GM21576 (cell line): ENCODE results near the gene MYL10.
"Not testable (repeated sequence)": the region's sequence is repeated elsewhere in the genome, so short reads cannot be mapped to it uniquely, and the experiment has no call there.

Experiments used
- ATAC-seq: cut with Tn5 transposase; IDR thresholded peaks from one replicate; pipeline ENCODE4 v1.9.1; 2021; ENCODE audit warnings: mild to moderate bottlenecking, moderate library complexity; ENCODE audit not compliant: unreplicated experiment

MYL10 gene

DNA sequence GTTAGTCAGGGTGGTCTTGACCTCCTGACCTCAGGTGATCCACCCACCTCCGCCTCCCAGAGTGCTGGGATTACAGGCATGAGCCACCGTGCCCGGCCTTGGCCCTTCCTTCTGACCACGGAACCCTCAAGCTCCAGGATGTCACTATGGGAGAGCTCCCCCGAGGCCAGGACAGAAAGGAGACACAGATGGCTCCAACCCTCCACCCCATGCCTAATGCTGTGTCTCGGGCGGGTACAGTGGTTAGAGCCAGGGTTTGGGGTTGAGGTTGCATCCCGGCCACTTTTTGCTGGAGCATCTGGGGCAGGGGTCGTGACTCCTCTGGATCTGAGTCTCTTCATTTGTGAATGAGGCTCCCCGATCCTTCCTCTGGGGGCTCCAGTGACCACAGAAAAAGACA, 8.1 kb downstream of the MYL10 start:
- no peak for ATAC-seq

DNA sequence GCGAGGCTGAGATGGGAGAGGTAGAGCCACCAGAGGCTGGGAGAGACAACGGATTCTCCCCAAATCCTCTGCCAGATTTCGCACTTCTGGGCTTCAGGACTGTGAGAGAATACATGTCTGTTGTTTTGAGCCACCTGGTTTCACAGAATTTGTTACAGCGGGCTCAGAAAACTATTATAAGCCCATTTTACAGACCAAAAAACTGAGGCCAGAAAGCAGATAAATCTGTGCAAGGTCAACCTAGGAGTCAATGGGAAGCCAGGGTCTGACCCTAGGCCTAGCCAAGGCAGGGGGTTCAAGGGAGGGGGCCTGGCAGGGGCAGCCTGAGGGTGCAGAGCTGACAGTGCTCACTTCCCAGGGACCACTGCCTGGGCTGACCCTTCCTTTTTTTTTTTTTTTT, 8.7 kb downstream of the MYL10 start:
- no peak for ATAC-seq

DNA sequence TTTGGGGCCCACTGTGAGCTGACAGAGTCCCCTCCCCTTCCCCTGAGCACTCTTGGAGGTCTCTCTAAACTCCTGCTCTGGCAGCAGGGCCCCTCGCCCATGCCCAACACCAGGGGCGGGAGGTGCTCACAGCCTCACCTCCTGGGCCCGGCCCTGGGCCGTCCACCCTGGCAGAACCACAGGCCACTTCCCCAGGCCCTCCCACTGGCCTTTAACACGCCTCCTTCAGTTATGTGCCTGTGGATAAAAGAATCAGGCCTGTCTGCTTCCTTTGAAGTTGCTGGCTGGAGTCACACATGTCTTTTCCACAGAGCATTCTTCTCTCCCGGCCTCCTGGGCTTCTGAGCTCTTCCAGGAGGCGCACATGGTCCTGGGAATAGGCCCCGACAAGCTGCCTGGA, 10.2 kb downstream of the MYL10 start:
- no peak for ATAC-seq

DNA sequence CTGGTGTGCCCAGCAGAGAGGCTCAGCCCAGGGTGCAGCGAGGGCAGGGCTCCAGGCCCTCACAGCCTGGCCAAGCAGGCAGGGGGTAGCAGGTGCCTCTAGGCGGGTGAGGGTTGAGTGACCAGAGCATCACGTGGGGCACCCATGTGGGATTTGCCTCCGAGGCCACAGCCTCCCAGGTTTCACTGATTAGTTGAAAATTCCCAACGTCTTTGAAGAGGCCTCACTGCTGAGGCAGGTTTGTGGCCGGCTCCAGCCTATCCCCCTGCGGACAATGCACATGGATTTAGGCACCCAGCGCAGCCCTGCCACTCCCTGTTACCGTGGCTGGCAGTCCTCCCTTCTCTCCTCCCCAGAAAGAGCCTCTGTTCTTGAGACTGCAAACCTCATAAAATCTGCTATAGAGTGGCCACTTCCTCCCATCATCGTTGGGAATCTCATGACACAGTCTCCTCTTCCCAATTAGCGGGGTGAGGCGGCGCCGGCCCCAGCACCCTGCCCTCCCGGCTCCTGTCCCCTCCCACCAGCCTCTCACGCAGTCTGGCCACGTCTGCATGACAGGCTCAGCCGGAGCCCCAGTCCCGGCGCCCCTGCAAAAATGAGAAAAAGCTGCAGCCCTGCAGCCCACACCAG, 10.8 kb downstream of the MYL10 start:
- no peak for ATAC-seq

DNA sequence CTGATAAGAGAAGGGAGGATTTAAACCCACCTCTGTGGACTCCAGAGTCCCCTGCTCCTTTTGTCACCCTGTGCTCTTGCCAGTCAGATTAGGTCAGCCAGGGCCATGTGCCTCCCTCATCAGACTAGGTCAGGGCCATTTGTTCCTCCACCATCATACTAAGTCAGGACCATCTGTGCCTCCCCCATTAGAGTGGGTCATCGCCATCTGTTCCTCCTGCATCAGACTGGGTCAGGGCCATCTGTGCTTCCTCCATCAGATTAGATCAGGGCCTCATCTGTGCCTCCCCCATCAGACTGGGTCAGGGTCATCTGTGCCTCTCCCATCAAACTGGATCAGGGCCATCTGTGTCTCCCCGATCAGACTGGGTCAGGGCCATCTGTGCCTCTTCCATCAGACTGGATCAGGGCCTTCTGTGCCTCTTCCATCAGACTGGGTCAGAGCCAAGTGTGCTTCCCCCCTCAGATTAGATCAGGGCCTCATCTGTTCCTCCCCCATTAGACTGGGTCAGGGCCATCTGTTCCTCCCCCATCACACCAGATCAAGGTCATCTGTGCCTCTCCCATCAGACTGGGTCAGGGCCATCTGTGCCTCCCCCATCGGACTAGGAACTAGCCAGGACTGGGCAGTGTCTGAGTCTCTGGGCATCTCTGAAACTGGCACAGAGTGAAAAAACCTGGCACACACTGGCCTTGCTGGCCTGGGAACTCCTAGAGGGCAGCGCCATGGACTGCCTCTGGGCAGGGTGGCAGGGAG, 11.5 kb downstream of the MYL10 start:
- no peak for ATAC-seq

DNA sequence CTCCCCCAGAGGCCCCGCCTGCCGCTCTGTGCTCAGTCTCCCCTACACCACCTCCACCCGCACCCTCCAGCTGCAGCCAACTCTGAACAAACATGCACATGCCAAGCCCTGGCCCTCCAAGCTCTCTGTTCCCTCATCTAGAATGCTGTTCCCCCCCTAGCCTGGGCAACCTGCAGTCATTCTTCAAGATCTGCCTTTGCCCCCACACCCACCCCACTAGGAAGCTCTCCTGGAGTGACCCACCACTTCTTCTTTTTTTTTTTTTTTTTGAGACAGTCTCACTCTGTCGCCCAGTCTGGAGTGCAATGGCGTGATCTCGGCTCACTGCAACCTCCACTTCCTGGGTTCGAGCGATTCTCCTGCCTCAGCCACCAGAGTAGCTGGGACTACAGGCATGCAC, 13.7 kb downstream of the MYL10 start:
- ATAC-seq: no peak

DNA sequence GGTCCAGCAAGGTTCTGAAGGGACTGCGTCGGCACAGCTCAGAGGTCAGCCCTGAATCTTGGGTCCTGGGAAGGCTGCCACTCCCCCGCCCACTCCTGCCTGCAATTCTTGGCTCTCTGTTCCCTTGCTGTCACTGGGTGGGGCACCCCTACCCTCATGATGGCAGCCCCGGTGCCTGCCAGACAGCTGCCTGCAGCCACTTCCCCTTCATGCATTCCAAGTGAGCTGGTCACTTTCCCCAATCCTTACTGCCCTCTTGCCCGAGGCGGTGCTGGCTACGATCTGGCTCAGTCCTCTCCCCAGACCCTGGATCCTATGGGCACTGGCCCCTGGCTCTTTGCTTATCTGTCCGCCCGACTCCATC, 14.2 kb downstream of the MYL10 start:
- no peak for ATAC-seq

DNA sequence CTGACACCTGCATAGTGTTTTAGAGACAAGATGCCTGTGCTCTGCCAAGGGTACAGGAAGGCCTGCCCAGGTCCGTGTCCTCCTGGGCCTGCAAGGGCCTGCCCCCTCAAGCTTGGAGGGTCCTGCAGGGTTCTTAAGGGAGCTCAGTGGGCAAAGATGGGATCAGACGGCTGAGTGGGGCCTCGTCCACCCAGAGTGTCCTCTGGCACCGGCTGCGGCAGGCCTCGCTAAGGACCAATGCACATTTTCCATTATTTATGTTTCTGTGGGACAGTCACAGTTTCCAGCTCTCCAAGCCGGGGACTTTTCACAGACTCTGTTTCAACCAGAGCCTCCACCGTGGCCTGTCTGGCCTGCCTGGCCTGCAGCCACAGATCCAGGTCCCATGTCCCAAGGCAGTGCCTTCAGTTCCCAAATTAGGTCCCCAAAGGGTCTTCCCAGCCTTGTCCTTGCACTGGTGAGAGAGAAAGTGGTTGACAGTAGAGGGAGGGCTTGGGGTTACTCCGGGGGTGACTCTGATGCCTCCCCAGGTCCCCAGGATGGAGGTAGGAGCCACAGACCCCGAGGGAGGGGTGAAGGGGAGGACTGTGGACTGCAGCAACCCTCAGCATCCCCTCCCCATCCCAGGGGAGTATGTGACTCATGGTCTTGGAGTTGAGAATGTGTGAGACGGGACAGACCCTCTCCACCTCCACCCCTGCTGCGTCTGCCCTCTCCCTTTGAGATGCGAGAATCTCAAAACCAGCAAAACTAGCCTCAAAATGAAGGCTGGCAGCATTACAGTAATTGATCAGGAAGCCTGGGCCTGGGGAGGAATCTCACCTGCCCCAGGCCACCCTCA, 14.8 kb downstream of the MYL10 start:
- ATAC-seq: no peak

DNA sequence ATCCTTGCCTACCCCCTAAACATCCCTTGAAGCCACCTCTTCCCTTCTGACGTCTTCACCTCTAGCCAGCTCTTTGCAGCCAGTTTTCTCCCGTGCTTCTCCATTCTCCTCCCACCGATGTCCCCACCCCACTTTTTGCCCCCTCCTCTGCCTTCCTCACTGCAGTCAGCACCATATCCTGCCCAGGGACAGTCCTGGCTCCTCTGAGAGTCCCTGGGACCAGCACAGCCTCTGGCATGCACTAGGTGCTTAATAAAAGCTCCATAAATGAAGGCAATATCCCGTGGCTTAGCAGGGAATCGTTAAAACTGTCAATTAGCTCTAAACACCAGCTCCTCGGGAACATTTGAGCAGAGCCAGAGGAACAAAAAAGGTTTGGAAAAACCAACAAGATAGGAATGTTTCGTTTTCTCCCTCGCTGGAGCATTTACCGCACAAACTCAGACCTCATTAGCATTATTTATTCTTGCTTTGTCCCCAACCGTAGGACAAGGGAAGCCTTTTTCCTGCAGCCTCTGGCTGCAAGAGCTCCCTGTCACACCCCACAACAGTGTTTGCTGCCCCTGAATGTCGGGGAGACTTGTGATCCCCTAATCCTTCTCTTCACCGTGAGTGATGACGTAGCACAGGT, 16.1 kb downstream of the MYL10 start:
- no peak for ATAC-seq

DNA sequence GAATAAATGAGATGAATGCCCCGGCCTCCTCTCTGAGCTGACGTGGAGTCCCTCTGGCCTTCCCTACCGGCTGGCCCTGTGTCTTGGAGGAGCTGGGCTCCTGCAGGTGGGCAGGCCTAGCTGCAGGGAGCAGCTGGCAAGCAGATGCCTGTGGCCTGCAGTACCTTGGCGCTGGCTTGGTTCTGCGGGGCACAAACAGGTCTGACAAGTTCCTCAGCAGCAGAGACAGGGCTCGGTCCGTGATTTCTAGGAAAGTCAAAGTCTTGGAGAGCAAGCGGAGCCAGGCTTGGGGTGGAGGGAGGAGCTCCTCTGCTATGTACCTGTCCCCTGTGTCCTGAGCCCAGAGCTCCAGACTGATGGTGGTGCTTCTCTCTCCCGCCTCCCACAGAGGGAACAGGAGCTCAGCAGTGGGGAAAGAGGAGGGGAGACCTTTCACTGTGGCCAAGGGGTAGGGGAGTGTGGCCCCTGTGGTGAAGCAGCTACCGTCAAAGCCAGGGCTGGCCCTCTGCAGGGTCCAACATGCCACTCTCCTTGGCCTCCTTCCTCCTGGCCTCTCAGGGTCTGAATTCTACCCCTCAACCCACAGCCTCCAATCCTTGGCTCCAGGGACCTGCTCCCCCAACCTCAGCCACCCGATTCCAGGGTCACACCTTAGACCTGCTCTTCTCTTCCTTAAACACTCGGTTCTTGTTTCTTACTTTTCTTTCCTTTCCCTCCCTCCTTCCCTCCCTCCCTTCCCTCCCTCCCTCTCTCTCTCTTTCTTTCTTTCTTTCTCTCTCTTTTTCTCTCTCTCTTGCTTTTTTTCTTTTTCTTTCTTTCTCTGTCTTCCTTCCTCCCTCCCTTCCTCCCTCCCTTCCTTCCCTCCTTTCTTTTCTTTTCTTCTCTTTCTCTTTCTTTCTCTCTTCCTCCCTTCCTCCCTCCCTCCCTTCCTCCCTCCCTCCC, 20.1 kb downstream of the MYL10 start:
- ATAC-seq: no peak

DNA sequence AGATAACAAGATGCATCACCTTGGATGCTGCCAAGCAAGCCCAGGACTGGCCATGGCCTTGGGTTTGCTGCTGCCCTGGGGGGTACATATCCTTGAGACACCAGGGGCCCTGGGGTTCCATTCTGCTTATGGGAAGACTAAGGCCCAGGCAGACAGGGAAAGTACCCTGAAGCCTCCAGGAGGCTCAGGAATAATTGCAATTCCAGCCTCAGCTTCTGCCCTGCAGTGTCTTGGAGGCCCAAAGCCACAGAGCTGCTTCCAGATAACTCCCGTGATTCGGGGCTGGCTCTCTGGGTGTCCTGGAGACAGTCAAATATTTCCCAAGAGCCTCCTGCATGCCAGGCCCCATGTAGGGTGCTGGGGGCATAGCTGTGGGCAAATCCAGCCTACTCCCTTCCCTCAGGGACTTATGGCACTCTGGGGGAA, 22.6 kb downstream of the MYL10 start:
- ATAC-seq: no peak

DNA sequence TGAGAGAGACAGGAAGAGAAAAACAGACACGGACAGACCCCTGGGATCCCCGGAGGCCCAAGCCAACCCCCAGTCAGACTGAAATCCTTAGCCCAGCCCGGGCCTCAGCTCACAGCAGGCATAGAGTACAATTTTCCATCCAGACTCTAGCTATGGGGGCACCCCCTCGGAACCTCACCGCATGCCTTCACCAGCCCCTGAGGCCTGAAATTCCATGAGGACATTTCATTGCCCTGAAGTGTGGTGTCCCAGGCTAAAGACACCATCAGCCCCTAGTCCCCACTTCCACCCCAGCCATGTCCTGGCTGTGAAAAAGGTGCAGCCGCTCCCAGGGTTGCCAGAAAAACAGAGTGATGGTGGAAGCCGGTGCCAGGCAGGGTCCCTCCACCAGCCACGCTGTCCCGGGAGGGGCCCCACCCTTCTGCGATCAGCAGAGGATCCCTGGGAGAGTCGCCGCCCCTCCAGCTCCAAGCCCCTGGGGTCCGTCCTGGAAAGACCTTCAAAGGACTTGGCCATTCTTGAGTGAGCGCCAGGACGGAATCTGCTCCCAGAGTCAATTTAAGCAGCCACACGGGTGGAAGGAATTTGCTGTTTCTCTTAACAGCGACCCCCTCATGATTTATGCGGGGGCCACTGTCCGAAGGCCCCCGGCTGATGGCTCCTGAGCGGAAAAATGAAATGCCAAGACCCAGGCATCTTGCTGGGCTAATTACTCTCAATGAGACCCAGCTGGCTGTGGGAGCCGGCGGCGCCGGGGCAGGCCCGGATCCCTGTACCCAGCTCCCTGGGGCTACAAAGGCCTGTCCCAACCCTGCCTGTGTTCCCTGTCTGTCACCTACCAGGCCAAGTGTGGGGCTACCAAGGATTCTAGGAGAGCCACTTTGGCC, 23.2 kb downstream of the MYL10 start:
- ATAC-seq: no peak

DNA sequence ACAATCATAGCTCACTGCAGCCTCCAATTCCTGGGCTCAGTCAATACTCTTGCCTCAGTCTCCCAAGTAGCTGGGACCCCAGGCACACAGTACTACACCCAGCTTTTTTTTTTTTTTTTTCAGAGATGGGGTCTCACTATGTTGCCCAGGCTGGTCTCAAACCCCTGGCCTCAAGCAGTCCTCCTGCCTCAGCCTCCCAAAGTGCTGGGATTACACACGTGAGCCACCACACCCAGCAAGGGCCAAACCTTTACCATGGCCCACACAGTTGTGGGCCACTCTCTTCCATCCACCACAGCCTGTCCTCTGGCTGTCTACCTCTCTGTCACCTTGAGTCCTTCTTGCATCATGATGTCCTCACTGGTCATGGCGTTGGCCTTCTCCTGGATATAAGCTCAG, 24.2 kb downstream of the MYL10 start:
- ATAC-seq: not testable (repeated sequence)

DNA sequence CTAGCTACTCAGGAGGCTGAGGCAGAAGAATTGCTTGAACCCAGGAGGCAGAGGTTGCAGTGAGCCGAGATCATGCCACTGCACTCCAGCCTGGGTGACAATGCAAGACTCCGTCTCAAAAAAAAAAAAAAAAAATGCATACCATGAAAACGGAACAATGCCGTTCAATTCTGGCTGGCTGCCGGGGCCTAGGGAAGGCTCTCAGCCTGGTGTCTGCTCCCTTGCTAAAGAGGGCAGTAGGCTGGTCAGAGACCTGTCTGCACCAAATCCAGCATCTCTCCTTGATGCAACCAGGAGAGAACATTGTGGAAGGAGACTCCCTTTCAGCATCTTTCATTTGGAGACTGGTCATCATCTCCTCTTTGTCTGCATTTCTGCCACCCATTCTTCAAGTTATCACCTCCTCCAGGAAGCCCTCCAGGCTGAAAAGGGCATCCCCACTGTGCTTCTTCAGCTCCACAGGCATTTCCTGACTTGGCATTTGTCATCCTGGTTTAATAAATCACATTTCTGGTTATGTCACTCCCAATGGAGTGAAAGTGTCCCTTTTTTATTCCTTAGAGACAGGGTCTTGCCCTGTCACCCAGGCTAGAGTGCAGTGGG, 24.7 kb downstream of the MYL10 start:
- no peak for ATAC-seq

DNA sequence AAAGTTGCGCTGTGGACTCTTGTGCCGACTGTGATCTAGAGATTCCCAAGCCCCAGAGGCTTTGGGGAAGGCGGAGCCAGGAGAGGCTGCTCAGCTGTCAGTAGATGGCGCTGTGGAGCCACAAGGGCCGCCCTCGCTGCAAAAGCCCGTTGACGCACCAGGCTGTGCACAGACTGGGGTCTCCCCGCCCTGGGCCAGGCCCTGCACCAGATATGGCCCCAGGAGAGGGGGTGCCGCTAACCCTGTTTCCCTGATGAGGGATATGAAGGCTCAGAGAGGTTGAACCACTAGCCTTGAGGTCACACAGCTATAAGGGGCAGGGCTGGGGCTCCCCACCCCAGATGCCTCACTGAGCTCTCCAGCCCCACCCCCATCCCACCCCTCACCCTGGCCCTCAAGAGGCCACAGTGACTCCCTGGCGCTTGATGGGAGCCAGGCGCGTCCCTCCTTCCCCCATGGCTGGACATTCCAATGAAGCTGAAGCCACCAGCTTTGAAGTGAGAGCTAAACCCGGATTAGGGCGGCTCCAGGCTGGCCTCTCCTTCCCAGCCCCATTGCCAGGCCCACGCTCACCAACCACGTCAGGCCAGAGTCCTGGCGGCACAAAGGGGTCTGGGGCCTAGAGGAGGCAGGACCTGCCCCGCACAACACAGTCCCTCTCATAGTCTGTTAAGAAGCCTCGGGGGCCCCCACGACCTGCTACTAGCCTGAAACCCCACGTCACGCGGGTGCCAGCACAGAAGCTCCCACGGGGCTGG, 26.4 kb downstream of the MYL10 start:
- no peak for ATAC-seq

DNA sequence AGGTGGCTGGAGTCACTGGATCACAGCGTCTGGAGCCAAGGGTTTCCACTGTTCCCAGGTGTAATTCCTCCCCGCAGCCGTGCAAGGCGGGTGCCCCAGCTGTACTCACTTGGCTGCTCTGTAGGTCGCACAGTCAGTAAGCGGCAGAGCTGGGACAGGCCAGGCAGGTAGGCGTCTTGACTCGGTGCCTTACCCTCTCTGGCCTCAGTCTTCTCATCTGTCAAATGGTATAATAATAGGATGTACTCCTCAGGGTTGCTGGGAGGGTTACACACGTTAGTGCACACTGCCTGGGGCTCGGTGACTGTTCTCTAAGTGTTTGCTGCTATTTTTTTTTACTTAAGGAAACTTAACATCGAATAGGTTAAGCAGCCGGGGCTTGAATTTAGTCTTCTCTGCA, 27.0 kb downstream of the MYL10 start:
- no peak for ATAC-seq

DNA sequence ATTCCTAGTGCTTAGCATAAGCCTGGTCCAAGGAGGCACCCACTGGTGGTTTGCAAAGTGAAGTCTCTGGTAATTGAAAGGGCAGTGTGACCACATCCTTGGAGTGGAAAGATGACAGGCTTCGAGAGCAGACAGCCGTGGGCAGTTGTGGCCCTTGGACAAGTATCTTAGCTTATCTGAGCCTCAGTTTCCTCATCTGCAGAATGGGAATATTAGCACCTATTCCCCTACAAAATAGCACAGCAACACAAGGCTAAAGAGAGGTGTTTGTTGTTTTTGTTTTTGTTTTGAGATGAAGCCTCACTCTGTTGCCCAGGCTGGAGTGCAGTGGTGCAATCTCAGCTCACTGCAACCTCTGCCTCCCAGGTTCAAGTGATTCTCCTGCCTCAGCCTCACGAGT, 29.3 kb downstream of the MYL10 start:
- no peak for ATAC-seq
